ENCODE measurements around the gene RIMKLA.

Gene RIMKLA

DNA sequence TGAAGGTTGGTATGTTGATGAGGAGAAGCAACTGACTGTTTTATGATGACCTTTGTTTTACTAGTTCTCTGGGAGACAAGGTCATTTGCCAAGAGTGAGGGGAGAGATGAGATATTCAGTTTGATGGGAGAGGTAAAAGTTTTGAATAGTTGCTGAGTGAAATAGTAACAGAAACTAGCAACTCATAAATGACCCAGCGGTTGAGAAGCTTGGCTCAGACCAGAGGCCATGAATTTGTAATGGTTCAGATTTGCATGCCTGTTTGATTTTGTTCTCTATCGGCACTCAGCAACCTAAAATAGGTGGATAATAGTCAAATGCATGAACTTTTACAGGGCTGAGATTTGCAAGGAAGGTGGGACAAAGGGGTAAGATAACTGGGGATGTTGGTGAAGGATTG, 89.1 kb downstream of the RIMKLA start:
- no peaks in the 10 kb centered on the region for H3K9me3 Mint-ChIP-seq (ENCODE audit: low read depth)
- no peaks in the 10 kb centered on the region for H3K27me3 Mint-ChIP-seq
- H3K4me3 Mint-ChIP-seq = no peak overlapping the region
- peaks cover 23% of the 10 kb centered on the region for H3K36me3 Mint-ChIP-seq
- no peak overlapping the region for H3K27ac Mint-ChIP-seq
- H3K4me1 Mint-ChIP-seq (ENCODE audit: low read depth) = no peaks in the 10 kb centered on the region

Measured in activated naive CD8-positive, alpha-beta T cell (primary cell).